Type B pancreatic cell (in vitro differentiated cells): Measurements from ENCODE around the gene TBC1D23. TPM values are rescaled to one million over a fixed set of nuclear protein-coding genes. Genes with fewer than 3 reads are reported as not detected.
"Not testable (repeated sequence)": the region's sequence is repeated elsewhere in the genome, so short reads cannot be mapped to it uniquely, and the experiment has no call there.

Source experiments
- DNase-seq: peaks from one replicate; pipeline ENCODE4 v3.0.0; 2021; ENCODE audit warnings: mixed read lengths; ENCODE audit not compliant: unreplicated experiment; ENCODE audit errors: extremely low spot score
- H3K27ac Mint-ChIP-seq: 2 replicates; pipeline ENCODE4 v1.8.0; 2021; ENCODE audit warnings: mild to moderate bottlenecking, mixed read lengths
- H3K27me3 Mint-ChIP-seq: 2 replicates; pipeline ENCODE4 v1.8.0; 2021; ENCODE audit warnings: mixed read lengths
- H3K36me3 Mint-ChIP-seq: 2 replicates; pipeline ENCODE4 v1.8.0; 2021; ENCODE audit warnings: mixed read lengths
- H3K4me1 Mint-ChIP-seq: one replicate; pipeline ENCODE4 v1.8.0; 2021; ENCODE audit warnings: mixed read lengths; ENCODE audit not compliant: unreplicated experiment
- H3K4me3 Mint-ChIP-seq: 2 replicates; pipeline ENCODE4 v1.8.0; 2021; ENCODE audit warnings: mild to moderate bottlenecking, mixed read lengths
- H3K9me3 Mint-ChIP-seq: 2 replicates; pipeline ENCODE4 v1.8.0; 2021; ENCODE audit warnings: mixed read lengths
- total RNA-seq: library from RNA; stranded (reverse); gene quantifications from 2 replicates; pipeline ENCODE4 v1.2.1, GENCODE V29; 2021; ENCODE audit warnings: low replicate concordance
- TF ChIP-seq, protein P1 (sequence below): fragments of 200-600 bp; sonication (generic); conservative IDR thresholded peaks from 2 replicates; pipeline ENCODE4 v1.5.0; 2021; ENCODE audit warnings: antibody characterized with exemption, mild to moderate bottlenecking

Gene TBC1D23
- total RNA-seq, 1 donor from 2014 or later = 39.6 TPM

- no peak for DNase-seq
- peaks cover 12% of the 10 kb centered on the region for H3K4me1 Mint-ChIP-seq
- H3K27ac Mint-ChIP-seq = no peak overlapping the region
- no peaks in the 10 kb centered on the region for H3K9me3 Mint-ChIP-seq
- TF ChIP-seq, protein P1, sequence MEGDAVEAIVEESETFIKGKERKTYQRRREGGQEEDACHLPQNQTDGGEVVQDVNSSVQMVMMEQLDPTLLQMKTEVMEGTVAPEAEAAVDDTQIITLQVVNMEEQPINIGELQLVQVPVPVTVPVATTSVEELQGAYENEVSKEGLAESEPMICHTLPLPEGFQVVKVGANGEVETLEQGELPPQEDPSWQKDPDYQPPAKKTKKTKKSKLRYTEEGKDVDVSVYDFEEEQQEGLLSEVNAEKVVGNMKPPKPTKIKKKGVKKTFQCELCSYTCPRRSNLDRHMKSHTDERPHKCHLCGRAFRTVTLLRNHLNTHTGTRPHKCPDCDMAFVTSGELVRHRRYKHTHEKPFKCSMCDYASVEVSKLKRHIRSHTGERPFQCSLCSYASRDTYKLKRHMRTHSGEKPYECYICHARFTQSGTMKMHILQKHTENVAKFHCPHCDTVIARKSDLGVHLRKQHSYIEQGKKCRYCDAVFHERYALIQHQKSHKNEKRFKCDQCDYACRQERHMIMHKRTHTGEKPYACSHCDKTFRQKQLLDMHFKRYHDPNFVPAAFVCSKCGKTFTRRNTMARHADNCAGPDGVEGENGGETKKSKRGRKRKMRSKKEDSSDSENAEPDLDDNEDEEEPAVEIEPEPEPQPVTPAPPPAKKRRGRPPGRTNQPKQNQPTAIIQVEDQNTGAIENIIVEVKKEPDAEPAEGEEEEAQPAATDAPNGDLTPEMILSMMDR = no peak
- no peaks in the 10 kb centered on the region for H3K27me3 Mint-ChIP-seq
- no peak overlapping the region for H3K4me3 Mint-ChIP-seq
- no peaks in the 10 kb centered on the region for H3K36me3 Mint-ChIP-seq
Observed at GRCh38 chr3:100270215-100270583, 9.4 kb downstream of the TBC1D23 start.

- peaks cover 12% of the 10 kb centered on the region for H3K4me1 Mint-ChIP-seq
- no peak for DNase-seq
- H3K27me3 Mint-ChIP-seq = no peaks in the 10 kb centered on the region
- H3K4me3 Mint-ChIP-seq = no peak overlapping the region
- no peaks in the 10 kb centered on the region for H3K9me3 Mint-ChIP-seq
- peak overlapping the region; percentile 50 for H3K27ac Mint-ChIP-seq
- TF ChIP-seq, protein P1 = no peak
- H3K36me3 Mint-ChIP-seq = no peaks in the 10 kb centered on the region
Observed at GRCh38 chr3:100271522-100271921, 10.7 kb downstream of the TBC1D23 start.

DNA sequence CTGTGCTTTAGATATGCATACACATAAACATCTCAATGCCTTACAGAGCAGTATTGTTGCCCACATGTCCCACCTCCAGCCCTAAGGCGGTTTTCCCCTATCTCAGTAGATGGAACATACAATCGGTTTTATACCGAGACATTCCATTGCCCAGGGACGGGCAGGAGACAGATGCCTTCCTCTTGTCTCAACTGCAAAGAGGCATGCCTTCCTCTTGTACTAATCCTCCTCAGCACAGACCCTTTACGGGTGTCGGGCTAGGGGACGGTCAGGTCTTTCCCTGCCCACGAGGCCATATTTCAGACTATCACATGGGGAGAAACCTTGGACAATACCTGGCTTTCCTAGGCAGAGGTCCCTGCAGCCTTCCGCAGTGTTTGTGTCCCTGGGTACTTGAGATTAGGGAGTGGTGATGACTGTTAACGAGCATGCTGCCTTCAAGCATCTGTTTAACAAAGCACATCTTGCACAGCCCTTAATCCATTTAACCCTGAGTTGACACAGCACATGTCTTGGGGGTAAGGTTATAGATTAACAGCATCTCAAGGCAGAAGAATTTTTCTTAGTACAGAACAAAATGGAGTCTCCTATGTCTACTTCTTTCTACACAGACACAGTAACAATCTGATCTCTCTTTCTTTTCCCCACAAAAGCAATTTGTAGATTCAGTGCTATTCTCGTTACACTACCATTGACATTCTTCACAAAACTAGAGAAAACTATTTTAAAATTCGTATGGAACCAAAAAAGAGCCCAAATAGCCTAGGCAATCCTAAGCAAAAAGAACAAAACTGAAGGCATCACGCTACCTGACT, 12.2 kb downstream of the TBC1D23 start:
- not testable (repeated sequence) for H3K36me3 Mint-ChIP-seq, H3K4me3 Mint-ChIP-seq, DNase-seq, H3K27me3 Mint-ChIP-seq, H3K9me3 Mint-ChIP-seq
- Mint-ChIP-seq H3K4me1 (peaks cover 20% of the 10 kb centered on the region), H3K27ac (peak overlapping the region; percentile 24)

- H3K36me3 Mint-ChIP-seq = no peaks in the 10 kb centered on the region
- H3K9me3 Mint-ChIP-seq = no peaks in the 10 kb centered on the region
- H3K4me1 Mint-ChIP-seq = peaks cover 20% of the 10 kb centered on the region
- H3K4me3 Mint-ChIP-seq = no peak overlapping the region
- DNase-seq = no peak
- no peak overlapping the region for H3K27ac Mint-ChIP-seq
- H3K27me3 Mint-ChIP-seq = no peaks in the 10 kb centered on the region
- TF ChIP-seq, protein P1 = no peak
Observed at GRCh38 chr3:100274361-100274760, 13.6 kb downstream of the TBC1D23 start.

DNA sequence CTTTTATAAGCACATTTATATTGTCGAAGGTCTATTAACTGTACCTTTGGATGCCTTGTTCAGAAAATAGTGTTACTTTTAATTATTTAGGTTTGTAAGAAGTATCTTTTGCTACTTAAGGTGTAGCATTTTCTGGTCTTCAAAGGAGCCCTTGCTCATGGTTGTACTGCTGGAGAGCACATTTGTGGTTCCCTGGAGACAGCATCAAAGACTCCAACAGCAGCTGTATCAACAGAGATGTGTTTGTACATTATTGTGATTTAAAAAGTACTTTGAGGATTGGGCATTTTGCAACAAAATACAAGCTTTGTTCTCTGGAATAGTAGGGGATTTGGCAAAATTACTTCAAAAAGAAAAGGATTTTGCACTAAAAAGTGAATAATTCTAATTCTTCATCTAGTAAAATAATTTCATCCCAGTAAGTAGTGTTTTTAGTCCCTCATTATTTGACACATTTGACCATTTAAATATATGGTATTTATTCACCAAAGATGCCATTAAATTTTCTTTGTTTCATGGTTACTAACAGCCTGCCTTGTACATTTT, 16.5 kb downstream of the TBC1D23 start:
- Mint-ChIP-seq H3K27me3 (no peaks in the 10 kb centered on the region), H3K36me3 (no peaks in the 10 kb centered on the region), H3K27ac (no peak overlapping the region), H3K4me1 (peaks cover 14% of the 10 kb centered on the region), H3K4me3 (no peak overlapping the region), H3K9me3 (no peaks in the 10 kb centered on the region)
- DNase-seq = no peak
- TF ChIP-seq, protein P1 = no peak

DNA sequence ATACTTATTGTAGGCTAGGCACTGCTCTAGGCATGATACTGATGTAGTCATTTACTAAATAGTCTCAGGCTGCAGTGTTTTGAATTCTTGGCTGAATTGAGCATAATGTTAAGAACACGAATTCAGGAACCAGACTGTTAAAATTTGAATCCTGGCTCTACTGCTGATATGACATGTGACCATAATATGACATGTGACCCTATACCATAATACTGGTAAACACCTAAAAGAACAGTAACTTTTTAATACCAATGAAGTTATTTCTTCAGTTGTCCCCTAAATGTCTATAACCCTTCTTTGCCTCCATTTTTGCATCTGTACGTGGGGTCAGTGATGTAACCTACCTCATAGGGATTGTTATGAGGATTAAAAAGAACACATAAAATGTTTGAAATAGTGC, 18.1 kb downstream of the TBC1D23 start:
- Mint-ChIP-seq H3K4me1 (peaks cover 9% of the 10 kb centered on the region), H3K27ac (no peak overlapping the region), H3K9me3 (no peaks in the 10 kb centered on the region), H3K27me3 (no peaks in the 10 kb centered on the region), H3K36me3 (no peaks in the 10 kb centered on the region), H3K4me3 (no peak overlapping the region)
- TF ChIP-seq, protein P1 = no peak
- DNase-seq = no peak
